Esophagus mucosa (tissue), 1 donor: ENCODE results near the gene POLR1A. TPM values are rescaled to one million over a fixed set of nuclear protein-coding genes. Genes with fewer than 3 reads are reported as not detected.

ENCODE experiments used
- ATAC-seq: fragments of 200-7000 bp; cut with Tn5 transposase; one replicate; pipeline ENCODE4 v1.9.1; 2020
- total RNA-seq: library from RNA; stranded (reverse); gene quantifications from one replicate; pipeline ENCODE4 v1.2.4, GENCODE V29; 2023
- donor health status: DM: yes; HTN: yes; CAD: no.

The POLR1A gene
- total RNA-seq, 1 donor from 2014 or later: 27.5 TPM

GRCh38 chr2:86064006-86064405 is 41.7 kb downstream of the POLR1A start:
- ATAC-seq: no peak

- no peak for ATAC-seq
Observed at GRCh38 chr2:86062043-86062442, 43.6 kb downstream of the POLR1A start.

- ATAC-seq: no peak
Observed at GRCh38 chr2:86056590-86057331, 48.9 kb downstream of the POLR1A start.

- ATAC-seq: no peak
Observed at GRCh38 chr2:86055314-86055713, 50.4 kb downstream of the POLR1A start.

GRCh38 chr2:86054535-86055082 is 51.1 kb downstream of the POLR1A start:
- no peak for ATAC-seq

GRCh38 chr2:86053166-86053565 is 52.5 kb downstream of the POLR1A start:
- ATAC-seq: no peak

- no peak for ATAC-seq
Observed at GRCh38 chr2:86052676-86053075, 53.0 kb downstream of the POLR1A start.

GRCh38 chr2:86052265-86052664 is 53.4 kb downstream of the POLR1A start:
- no peak for ATAC-seq

- no peak for ATAC-seq
Observed at GRCh38 chr2:86050301-86050700, 55.4 kb downstream of the POLR1A start.

- no peak for ATAC-seq
Observed at GRCh38 chr2:86049529-86049928, 56.2 kb downstream of the POLR1A start.

- no peak for ATAC-seq
Observed at GRCh38 chr2:86048888-86049287, 56.8 kb downstream of the POLR1A start.

GRCh38 chr2:86048383-86048701 is 57.3 kb downstream of the POLR1A start:
- ATAC-seq: no peak

- no peak for ATAC-seq
Observed at GRCh38 chr2:86047575-86048382, 57.9 kb downstream of the POLR1A start.

- no peak for ATAC-seq
Observed at GRCh38 chr2:86045541-86045940, 60.1 kb downstream of the POLR1A start.

GRCh38 chr2:86044614-86045013 is 61.1 kb downstream of the POLR1A start:
- no peak for ATAC-seq

- no peak for ATAC-seq
Observed at GRCh38 chr2:86044045-86044444, 61.6 kb downstream of the POLR1A start.

GRCh38 chr2:86042256-86043168 is 63.2 kb downstream of the POLR1A start:
- ATAC-seq: no peak

- no peak for ATAC-seq
Observed at GRCh38 chr2:86039963-86040655, 65.6 kb downstream of the POLR1A start.

GRCh38 chr2:86039178-86039962 is 66.3 kb downstream of the POLR1A start:
- no peak for ATAC-seq

GRCh38 chr2:86038291-86039081 is 67.2 kb downstream of the POLR1A start:
- ATAC-seq: no peak
